Epidermal melanocyte (primary cell): ENCODE measurements around the gene UBE2E1.
"Not testable (repeated sequence)": the region's sequence is repeated elsewhere in the genome, so short reads cannot be mapped to it uniquely, and the experiment has no call there.

Experiments
- DNase-seq: peaks from one replicate; pipeline ENCODE4 v3.0.0; 2011; ENCODE audit warnings: low spot score; ENCODE audit not compliant: insufficient read length

The UBE2E1 gene

DNA sequence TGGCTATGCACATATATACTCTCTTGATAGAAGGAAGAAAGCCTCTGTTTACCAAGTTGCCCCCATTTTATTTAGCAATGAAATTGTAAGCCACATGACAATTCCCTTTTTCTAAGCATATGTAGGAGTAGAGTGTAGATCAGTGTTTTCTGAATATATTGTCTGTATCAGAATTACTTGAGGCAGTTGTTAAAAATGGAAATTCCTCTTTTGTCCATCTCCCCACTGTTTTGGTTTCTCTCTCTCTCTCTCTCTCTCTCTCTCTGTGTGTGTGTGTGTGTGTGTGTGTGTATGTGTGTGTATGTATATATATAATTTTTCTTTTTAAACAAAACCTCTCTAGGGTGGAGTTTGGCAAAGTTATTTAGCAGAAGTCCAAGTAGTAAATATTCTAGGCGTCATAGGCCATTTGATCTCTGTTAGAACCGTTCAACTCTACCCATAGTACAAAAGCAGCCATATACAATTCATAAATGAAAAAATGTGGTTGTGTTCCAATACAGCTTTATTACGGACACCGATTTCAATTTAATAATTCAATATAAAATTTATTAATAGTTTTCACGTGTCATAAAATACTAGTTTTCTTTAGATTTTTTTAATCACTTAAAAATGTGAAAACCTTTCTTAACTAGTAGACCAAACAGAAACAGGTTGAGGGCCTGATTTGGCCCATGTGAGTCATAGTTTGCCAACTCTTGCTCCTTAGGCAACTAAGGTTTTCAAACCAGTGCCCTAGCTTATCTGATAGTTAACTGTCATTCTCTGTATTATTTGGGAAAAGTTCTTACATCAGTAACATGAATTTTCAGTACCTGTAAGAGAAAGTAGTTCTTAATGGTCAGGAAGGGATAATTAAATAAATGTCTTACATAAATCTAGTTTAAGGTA, 39.8 kb downstream of the UBE2E1 start:
- no peak for DNase-seq

DNA sequence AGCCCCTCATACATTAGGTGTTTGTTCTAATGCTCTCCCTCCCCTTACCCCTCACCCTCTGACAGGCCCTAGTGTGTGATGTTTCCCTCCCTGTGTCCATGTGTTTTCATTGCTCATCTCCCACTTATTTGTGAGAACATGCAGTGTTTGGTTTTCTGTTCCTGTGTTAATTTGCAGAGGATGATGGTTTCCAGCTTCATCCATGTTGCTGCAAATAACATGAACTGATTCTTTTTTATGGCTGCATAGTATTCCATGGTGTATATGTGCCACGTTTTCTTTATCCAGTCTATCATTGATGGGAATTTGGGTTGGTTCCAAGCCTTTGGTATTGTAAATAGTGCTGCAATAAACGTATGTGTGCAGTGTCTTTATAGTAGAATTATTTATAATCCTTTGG, 43.7 kb downstream of the UBE2E1 start:
- DNase-seq: not testable (repeated sequence)

DNA sequence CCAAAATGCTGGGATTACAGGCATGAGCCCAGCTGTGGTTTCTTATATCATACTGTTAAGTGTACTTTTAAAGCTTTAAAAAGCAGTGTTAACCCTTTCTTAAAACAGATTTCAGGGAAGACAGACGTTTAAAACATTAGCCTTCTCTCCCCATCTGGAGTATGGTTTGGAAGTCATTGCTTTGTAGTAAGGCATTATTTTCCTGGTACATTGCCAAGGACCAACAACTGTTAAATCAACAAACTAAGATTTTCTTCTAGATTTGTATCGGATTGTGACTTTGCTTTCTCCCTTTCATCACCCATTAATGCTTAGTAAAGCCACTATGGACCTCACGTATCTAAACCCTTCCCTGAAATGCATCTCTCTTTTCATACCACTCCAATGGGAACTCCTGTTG, 50.5 kb downstream of the UBE2E1 start:
- no peak for DNase-seq

DNA sequence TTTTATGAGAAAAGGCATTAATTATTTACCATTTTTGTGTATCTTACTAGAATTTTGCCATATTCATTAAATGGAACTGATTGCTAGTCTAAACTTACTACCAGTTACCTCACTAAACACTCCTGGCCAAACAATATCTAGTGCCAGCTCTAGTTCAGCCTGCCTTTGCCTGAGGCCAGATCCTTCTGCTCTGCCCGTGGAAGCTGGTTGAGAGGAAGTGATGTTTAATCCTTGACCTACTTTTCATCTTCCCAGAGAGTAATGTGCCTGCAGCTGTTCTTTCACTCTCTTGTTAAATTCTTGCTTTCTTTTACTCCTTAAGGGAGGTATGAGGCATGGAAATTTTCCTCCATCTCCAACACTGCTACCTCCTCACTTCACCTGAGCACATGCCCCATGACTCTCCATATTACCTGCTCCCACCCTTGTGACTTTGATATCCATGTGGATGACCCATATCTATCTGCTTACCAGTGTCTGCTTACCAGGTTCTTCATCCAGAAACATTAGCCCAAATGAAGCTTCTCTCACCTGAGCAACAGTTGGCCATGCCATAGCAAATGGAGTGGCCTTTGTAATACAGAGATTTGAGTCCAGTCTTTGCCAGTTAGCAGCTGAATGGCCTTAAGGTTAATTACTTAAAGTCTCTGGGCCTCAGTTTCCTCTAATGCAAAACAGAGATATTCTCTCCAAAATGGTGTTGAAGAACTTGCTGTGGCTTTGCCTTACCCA, 53.4 kb downstream of the UBE2E1 start:
- DNase-seq: peak; percentile 59

DNA sequence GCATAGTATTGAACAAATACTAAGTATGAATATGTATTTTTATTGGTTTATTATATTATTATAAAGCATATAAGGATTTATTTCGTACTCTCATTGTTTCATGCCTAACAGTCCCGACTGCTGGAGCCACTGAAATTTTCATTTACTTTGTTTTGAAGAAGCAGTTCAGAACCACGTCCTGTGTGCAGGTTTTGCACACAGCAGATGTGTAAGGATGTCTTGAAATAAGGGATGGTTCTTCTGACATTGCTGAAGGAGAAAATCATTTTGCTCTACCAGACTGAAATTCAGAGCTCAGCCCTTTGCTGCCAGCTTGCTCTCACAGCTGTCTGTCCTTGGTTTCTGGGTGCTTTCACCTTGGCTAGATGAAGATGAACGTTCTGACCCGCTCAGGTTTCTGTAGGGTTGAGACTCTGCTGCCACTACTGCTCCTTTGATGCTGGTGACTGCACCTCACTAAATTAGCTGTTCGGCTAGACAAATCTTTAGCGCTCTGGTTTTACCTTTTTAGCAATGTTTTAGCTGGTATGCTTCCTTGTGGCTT, 54.2 kb downstream of the UBE2E1 start:
- no peak for DNase-seq

DNA sequence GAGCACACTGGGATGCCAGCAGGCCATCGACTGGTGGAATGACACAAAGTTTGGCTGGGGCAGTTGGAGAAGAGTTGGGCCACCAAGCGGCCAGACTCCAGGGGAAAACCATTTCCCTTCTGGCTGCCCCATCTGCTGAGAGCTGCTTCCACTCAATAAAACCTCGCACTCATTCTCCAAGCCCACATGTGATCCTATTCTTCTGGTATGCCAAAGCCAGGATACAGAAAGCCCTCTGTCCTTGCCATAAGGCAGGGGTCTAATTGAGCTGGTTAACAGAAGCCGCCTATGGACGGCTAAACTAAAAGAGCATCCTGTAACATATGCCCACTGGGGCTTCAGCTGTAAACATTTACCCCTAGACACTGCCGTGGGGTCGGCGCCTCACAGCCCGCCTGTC, 55.9 kb downstream of the UBE2E1 start:
- no peak for DNase-seq

DNA sequence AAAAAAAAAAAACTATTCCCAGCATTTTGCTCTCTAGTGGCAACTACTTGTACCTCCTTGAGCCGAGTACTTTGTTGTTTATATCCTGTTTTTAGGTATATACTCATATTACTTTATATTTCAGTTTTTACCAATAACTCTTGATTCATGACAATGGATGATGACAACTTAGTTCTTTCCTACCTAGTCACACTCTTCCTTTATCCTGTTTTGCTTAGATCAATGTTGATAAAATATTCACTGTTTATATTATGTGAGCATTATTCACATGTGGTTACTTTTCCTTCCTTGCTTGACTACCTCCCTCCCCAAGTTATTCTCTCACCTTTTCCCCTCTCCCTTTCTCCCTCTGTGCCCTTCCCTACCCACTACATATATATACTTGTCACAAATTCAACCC, 57.3 kb downstream of the UBE2E1 start:
- no peak for DNase-seq

DNA sequence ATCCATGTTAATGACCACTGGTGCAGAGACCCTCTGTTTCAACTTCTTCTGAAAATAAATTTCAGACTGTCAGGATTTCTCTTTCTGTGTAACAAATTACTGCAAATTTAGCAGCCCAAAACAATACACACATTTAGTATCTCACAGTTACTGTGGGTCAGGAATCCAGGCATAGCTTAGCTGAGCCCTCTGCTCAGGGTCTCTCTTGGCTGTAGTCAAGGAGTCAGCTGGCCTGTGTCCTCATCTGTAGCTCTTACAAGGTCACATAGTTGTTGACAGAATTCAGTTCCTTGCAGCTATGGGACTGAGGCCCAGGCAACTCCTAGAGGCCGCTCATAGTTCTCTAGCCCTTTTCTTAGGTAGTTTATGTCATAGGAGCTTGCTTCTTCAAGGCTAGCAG, 59.2 kb downstream of the UBE2E1 start:
- DNase-seq: no peak

DNA sequence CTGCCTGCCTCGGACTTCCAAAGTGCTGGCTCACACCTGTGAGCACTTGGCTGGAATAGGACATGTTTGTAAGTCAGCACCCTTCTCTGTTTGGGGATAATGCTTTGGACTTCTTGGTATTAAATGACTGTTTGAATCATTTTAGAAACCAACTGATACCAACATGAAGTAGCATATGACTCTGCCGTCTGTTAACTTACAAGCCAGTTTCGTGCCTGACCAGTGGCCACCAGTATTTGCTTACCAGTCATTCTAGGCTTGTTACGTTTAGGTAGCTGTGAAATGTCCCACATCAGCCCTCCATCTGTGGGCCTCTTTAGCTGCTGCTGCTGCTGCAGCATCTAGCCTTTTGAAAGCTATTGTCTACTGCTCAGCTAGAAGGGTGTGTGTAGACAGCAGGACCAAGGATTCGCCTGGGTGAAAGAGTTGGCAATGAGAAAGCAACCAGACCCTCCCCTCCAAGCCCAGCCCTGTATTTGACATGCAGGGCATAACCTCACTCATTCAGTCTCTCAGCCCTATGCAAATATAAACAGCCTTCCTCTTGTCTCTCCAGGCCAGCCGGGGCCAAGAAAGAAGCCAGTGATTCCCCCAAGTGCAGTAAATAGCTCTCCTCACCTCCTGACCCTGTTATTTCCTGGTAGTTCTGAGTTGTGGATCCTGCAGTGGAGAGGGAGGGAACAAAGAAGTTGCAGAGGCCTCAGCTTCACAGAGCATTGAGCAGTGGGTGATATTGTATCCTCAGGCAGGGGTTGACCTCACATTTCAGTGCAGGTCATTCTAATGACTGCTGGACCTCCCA, 60.0 kb downstream of the UBE2E1 start:
- DNase-seq: peak; percentile 81

DNA sequence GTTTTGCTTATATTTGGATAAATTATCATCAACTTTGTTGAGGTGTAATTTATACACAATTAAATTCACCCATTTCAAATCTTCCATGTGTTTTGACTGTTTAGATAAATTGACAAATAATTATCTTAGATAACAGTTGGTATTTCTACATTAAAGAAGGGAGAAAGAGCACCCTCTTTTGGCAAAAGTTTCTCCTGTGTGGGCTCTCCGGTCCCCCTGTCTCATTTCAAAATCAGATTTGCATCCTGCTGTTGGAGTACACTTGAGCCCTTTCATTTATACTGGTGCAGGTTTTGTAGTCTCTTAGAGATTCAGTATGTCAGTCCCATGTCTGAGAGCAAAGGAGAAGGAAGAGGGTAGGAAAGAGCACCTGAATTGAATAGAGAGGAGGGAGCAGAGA, 61.6 kb downstream of the UBE2E1 start:
- DNase-seq: no peak

DNA sequence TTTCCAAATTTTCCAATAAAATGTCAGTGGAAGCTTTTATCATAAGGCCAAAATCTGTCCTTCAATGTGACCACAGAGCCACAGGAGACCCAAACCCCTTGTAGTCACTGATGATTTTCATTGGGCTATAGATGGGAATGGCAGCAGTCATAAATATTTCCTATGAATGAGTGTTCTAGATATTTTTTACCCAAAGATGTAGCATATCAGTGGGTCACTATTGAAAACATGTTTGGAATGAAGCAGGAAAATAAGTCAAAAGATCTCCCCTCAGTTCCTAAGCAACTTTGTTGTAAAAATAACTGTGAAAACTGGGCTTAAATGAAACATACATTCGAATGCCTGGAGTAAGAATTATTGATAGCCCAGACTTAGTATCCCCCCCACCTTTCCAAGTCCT, 62.1 kb downstream of the UBE2E1 start:
- no peak for DNase-seq

DNA sequence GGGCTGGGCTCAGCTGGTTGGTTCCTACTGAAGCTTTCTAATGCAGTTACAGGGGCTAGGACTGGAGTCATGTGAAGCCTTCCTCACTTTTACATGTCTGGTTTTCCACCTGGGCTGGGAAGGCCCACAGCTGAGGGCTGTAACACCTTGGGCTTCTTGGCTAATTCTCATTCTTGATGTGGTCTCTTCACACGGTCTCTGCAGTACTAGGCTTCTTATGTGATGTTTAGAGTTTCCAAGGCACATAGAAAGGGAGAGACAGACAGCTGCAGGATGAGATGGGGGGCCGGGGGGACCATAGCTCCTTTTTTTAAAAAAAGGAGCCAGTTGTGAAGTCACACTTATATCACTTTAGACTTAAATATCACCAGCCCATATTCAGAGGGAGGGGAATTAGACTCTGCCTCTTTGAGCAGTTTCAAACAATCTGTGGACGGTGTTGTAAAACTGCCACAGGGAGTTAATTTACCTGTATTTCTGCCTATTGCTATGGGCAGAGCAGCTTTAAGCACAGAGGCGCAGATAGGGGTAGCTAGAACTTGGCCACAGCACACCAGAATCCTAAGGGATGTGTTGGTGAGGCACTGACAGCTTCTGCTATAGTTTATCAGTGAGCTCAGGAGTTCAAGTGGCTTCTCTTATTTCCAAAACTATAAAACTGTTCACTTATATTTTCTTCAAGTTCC, 64.4 kb downstream of the UBE2E1 start:
- no peak for DNase-seq

DNA sequence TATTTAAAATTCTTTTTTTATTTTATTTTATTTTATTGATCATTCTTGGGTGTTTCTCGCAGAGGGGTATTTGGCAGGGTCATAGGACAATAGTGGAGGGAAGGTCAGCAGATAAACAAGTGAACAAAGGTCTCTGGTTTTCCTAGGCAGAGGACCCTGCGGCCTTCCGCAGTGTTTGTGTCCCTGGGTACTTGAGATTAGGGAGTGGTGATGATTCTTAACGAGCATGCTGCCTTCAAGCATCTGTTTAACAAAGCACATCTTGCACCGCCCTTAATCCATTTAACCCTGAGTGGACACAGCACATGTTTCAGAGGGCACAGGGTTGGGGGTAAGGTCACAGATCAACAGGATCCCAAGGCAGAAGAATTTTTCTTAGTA, 64.9 kb downstream of the UBE2E1 start:
- not testable (repeated sequence) for DNase-seq

DNA sequence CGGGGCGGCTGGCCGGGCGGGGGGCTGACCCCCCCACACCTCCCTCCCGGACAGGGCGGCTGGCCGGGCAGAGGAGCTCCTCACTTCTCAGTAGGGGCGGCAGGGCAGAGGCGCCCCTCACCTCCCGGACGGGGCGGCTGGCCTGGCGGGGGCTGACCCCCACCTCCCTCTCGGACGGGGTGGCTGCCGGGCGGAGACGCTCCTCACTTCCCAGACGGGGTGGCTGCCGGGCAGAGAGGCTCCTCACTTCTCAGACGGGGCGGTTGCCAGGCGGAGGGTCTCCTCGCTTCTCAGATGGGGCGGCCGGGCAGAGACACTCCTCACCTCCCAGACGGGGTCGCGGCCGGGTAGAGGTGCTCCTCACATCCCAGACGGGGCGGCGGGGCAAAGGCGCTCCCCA, 65.6 kb downstream of the UBE2E1 start:
- not testable (repeated sequence) for DNase-seq

DNA sequence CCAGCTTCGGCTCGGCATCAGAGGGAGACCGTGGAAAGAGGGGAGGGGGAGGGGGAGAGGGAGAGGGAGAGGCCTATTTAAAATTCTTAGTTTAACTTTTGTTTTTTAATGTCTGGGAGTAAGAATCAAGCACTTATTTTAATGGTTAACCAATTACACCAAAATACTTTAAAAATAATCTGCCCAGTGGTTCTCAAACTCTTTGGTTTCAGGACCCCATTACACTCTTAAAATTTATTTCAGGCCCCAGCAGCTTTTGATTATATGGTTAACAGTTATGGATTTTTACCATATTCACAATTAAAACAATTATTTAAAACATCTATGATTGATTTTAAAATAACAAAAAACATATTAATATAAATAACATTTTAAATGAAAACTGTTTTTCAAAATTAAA, 66.6 kb downstream of the UBE2E1 start:
- DNase-seq: no peak

DNA sequence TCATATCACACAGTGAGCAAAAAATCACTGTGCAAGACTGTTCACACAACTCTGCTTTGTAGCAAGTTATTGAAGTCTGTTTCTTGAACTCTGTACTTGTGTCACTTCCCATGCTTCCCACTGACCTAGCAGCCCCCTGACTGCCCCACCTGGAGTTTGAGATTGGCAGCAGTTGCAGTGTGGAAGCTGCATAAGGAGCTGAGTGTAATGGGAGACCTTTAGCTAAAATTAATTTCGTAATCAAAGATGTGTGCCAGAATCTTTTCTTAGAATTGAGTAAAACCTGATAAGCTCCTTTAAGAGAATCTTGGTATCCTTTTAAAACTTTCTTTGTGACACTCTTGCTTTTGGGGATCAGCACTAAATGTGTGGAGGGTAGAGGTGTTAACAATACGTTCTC, 68.2 kb downstream of the UBE2E1 start:
- DNase-seq: no peak

DNA sequence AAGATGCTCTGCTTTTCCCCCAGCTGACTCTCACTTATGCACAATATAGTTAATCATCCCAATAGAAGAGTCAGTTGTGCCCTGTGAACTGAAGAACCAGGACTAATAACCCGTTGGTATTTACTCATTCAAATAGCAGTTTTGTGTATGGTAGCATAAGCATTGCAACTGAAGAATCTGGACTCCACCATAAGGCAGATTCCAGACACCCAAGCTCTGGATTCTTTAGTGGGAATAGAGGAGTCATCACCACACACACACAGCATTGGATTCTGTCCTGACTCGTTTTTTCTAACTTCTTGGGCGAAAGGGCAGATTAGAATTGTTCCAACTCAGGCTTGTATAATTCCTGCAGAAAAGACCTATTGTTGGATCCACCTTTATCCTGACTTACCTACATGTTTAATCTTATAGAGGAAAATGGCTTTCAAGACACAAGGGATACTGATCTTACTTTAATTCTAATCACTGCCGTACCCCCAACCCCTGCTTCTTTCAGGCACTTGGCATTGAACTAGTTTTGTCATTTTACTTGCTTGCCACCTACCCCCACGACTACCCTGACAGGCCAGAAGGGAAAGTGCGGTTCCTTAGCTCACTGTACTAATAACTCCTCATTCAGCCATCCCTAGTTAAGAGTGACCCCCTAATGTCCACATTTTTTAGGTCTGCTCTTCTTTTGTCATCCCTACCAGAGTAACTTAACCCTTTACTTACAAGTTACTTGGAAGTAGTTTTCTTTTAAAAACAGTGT, 68.8 kb downstream of the UBE2E1 start:
- no peak for DNase-seq

DNA sequence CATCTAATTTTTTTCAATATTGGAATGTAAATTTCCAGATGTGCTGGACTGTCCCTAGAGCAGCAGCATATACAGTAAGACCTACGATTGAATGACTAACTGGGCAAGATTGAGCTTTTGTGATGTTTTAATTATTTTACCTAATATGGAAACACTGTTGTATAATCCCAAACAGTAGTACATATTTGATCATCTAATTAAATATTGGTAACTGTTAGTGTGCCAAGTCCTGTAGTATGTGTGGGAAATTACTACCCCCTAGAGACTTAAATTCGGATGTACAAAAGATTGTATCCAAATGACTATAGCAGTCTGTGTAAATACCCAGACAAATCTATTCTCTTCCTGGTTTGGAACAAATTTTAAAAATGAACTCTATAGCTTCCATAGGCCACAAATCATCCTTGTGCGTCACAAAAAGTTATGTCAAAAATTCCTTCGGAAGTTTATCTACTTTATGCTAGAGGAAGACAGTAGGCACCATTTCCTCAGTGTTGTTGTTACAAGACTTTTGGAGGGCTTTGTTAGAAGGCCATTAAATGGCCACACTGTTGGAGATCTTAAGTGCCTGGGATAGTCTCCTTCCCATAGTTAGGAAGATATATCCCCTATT, 69.5 kb downstream of the UBE2E1 start:
- DNase-seq: no peak

DNA sequence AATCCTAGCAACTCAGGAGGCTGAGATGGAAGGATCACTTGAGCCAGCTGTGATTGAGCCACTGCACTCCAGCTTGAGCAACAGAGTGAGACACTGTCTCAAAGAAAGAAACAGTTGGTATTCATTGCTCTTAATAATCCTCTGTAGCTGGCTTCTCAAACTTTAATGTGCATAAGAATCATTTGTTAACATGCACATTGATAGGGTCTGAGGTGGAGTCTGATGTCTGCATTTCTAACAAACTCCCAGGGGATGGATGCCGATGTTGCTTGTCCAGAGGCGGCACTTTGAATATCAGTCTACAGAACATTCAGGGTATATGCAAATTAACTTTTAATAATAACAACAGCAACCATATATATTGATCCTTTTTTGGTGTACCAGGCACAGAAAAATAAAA, 71.2 kb downstream of the UBE2E1 start:
- DNase-seq: no peak
